SK-N-SH (cell line): ENCODE results near the gene BCAN.

ENCODE experiments used
- EP300 ChIP-seq, 2 experiments: IDR thresholded peaks; 2 replicates each; pipeline versions ENCODE4 v1.4.0 to v1.6.1; 2012; ENCODE audit warnings: borderline replicate concordance in 1 of 2, low read depth in 1 of 2, low read length in 1 of 2
- EZH2phosphoT487 ChIP-seq: fragments of 200-600 bp; sonication (generic); IDR thresholded peaks from 2 replicates; pipeline ENCODE4 v1.6.1; 2017; ENCODE audit warnings: low read depth, mixed run types, mild to moderate bottlenecking, antibody characterized with exemption, moderate library complexity, borderline replicate concordance
- GABPA ChIP-seq: IDR thresholded peaks from 2 replicates; pipeline ENCODE4 v1.4.0; 2012; ENCODE audit warnings: low read depth, mild to moderate bottlenecking
- GATA2 ChIP-seq: sonication (generic); formaldehyde crosslinking; IDR thresholded peaks from 2 replicates; pipeline ENCODE4 v1.5.0; 2020; ENCODE audit warnings: mild to moderate bottlenecking, missing genetic modification reagents
- RAD21 ChIP-seq: IDR thresholded peaks from 2 replicates; pipeline ENCODE4 v1.6.1; 2012; ENCODE audit warnings: mild to moderate bottlenecking, low read length
- TCF12 ChIP-seq: IDR thresholded peaks from 2 replicates; pipeline ENCODE4 v1.4.0; 2012
- YY1 ChIP-seq: IDR thresholded peaks from 2 replicates; pipeline ENCODE4 v1.4.0; 2012; ENCODE audit warnings: low read depth, mild to moderate bottlenecking
- TF ChIP-seq, protein P1 (sequence below): fragments of 200-600 bp; sonication (generic); IDR thresholded peaks from 2 replicates; pipeline ENCODE4 v1.6.1; 2017; ENCODE audit warnings: antibody characterized with exemption, mild to moderate bottlenecking, moderate library complexity

DNA sequence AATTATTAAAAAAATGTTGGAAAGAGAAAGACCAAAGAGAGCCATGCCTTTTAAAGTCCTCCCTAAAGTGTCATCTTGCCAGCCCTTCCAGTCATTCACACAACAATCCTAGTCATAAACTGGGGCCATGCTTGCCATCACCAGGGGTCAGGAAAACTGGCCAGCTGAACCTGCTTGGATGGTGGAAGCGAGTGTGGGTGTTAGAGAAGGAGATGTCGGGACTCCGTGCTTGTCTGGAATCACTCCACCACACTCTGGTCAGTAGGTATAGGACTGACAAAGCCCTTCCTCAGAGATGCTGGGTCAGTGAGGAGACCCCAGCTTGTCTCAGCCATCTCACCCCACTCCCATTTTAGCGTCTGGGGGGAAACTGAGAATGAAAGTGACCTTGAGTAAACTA is 26.0 kb upstream of the BCAN start:
- TF ChIP-seq RAD21, result no peak
- TF ChIP-seq, protein P1, sequence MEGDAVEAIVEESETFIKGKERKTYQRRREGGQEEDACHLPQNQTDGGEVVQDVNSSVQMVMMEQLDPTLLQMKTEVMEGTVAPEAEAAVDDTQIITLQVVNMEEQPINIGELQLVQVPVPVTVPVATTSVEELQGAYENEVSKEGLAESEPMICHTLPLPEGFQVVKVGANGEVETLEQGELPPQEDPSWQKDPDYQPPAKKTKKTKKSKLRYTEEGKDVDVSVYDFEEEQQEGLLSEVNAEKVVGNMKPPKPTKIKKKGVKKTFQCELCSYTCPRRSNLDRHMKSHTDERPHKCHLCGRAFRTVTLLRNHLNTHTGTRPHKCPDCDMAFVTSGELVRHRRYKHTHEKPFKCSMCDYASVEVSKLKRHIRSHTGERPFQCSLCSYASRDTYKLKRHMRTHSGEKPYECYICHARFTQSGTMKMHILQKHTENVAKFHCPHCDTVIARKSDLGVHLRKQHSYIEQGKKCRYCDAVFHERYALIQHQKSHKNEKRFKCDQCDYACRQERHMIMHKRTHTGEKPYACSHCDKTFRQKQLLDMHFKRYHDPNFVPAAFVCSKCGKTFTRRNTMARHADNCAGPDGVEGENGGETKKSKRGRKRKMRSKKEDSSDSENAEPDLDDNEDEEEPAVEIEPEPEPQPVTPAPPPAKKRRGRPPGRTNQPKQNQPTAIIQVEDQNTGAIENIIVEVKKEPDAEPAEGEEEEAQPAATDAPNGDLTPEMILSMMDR, result no peak
- TF ChIP-seq GATA2 (CRISPR knock-in tag), result no peak
- no peak for TF ChIP-seq TCF12
- no peak for TF ChIP-seq GABPA
- TF ChIP-seq EP300 (IDR thresholded peaks at IDR 0.05; ENCODE audit: borderline replicate concordance in 1 of 2, low read depth in 1 of 2, low read length in 1 of 2), result no peak
- TF ChIP-seq EZH2phosphoT487, result no peak
- TF ChIP-seq YY1, result no peak
